VCaP (cell line): ENCODE measurements around the gene NEK5.
"Not testable (repeated sequence)": the region's sequence is repeated elsewhere in the genome, so short reads cannot be mapped to it uniquely, and the experiment has no call there.

Source experiments
- H3K27ac ChIP-seq: fragments of 450-650 bp; 2 replicates; pipeline ENCODE4 v1.5.1; 2017
- TF ChIP-seq, protein P1 (sequence below): fragments of 450-650 bp; conservative IDR thresholded peaks from 2 replicates; pipeline ENCODE4 v1.5.1; 2017; ENCODE audit warnings: mild to moderate bottlenecking, moderate library complexity

Gene NEK5

DNA sequence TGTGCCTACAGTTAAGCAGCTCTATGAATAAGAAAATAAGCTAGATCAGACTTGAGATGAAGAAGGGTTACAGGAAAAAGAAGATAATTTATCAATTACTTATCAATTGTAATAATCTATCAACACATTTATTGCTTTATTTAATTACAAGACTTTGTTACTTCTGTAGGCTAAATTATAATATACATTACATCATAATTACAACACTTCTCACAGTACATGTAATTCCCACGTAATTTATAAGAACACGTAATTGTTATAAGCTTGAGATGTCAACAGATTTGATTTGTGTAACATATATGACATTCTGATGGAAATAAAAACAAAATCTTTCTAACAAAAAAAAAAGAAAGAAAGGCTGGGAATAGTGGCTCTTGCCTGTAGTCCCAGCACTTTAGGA, 36.8 kb downstream of the NEK5 start:
- TF ChIP-seq, protein P1, sequence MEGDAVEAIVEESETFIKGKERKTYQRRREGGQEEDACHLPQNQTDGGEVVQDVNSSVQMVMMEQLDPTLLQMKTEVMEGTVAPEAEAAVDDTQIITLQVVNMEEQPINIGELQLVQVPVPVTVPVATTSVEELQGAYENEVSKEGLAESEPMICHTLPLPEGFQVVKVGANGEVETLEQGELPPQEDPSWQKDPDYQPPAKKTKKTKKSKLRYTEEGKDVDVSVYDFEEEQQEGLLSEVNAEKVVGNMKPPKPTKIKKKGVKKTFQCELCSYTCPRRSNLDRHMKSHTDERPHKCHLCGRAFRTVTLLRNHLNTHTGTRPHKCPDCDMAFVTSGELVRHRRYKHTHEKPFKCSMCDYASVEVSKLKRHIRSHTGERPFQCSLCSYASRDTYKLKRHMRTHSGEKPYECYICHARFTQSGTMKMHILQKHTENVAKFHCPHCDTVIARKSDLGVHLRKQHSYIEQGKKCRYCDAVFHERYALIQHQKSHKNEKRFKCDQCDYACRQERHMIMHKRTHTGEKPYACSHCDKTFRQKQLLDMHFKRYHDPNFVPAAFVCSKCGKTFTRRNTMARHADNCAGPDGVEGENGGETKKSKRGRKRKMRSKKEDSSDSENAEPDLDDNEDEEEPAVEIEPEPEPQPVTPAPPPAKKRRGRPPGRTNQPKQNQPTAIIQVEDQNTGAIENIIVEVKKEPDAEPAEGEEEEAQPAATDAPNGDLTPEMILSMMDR = no peak
- no peak overlapping the region for H3K27ac ChIP-seq

DNA sequence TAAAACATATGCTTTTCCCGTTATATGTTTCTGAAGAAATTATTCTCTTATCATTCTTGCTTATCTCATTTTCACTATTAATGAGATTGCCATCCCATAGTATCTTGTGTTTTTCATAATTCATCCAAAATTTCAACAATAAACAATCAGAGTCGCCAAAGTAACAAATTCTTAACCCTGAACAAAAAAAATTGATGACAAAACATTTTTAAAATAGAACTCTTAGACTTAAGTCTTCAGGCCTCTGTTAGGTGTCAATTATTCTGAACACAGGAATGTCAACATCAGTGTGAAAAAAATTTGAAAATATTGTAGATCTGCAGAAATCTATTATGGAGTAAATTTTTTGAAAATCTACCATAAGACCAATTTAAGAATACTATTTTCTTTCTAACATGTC, 37.4 kb downstream of the NEK5 start:
- H3K27ac ChIP-seq = no peak overlapping the region
- TF ChIP-seq, protein P1 = no peak

DNA sequence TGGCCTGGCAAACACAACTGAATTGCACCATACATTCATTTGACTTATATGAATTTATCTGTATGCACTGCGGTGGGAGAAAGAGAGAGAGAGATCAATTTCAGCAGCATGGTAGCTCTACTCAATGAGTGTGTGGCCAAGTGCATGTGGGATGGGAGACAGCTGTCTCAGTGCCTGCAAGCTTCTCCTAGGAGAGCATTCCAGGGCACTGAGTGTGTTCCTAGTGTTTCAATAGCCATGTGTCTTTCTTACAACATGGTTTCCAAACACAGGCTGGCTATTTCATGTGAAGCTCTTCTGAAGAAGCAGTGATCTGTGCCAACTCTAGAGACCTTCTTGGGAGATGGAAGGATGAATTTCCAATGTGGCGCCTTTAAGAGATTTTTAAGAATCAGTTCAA, 43.5 kb downstream of the NEK5 start:
- TF ChIP-seq, protein P1 = no peak
- H3K27ac ChIP-seq = no peak overlapping the region

DNA sequence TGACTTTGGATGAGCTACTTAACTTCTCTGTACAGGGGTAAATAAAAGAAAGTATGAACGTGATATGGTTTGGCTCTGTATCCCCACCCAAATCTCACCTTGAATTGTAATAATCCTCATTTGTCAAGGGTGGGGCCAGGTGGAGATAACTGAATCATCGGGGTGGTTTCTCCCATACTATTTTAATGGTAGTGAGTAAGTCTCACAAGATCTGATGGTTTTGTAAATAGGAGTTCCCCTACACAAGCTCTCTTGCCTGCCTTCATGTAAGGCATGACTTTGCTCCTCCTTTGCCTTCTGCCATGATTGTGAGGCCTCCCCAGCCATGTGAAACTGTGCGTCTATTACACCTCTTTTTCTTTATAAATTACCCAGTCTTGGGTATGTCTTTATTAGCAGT, 43.9 kb downstream of the NEK5 start:
- not testable (repeated sequence) for H3K27ac ChIP-seq

DNA sequence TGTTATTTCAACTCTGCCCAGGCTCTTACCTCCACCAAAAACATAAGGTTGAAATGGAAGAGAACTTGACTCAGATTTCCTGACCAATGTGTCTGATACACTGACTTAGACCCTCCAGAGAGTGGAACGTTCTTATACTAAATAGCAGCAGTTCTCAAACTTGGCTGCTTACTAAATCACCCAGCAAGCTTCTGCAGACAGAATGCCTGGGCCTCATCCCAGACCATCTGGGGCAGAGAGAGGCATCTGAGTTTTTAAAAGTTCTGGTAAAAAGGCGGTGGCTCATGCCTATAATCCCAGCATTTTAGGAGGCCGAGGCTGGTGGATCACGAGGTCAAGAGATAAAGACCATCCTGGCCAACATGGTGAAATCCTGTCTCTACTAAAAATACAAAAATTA, 46.3 kb downstream of the NEK5 start:
- no peak overlapping the region for H3K27ac ChIP-seq
- TF ChIP-seq, protein P1 = no peak

DNA sequence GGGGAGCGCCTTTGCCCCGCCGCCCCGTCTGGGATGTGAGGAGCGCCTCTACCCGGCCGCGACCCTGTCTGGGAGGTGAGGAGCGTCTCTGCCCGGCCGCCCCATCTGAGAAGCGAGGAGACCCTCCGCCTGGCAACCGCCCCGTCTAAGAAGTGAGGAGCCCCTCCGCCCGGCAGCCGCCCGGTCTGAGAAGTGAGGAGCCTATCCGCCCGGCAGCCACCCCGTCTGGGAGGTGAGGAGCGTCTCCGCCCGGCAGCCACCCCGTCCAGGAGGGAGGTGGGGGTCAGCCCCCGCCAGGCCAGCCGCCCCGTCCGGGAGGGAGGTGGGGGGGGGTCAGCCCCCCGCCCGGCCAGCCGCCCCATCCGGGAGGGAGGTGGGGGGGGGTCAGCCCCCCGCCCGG, 49.0 kb downstream of the NEK5 start:
- not testable (repeated sequence) for H3K27ac ChIP-seq

DNA sequence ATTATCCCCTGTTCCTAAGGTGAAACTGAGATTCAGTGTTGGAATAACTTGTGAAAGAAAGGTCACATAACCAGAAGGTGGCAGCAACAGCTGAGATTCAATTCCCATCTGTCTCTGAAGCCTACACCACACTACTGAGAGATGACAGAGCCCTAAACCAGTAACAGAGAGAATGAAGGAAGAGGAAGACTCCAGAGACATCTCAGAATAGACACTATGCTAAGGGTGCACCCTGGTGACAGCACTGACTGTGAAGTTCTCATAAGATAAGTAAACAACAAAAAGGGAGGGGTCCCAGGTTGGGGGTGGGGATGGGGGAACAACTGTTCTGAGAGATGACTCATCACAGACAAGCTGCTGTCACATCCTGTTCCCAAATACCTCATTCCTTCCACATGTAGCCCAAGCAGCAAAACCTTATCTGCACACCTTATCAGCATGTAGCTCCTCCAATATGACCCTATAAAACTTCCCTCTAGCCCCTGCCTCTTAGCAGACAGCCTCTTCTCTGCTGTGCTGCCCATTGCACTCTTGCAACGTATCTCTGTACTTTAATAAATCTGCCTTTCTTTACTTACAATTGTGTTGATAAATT, 57.8 kb downstream of the NEK5 start:
- no peak overlapping the region for H3K27ac ChIP-seq
- TF ChIP-seq, protein P1 = peak; percentile 24; the same call in 1 of the 2 replicates

DNA sequence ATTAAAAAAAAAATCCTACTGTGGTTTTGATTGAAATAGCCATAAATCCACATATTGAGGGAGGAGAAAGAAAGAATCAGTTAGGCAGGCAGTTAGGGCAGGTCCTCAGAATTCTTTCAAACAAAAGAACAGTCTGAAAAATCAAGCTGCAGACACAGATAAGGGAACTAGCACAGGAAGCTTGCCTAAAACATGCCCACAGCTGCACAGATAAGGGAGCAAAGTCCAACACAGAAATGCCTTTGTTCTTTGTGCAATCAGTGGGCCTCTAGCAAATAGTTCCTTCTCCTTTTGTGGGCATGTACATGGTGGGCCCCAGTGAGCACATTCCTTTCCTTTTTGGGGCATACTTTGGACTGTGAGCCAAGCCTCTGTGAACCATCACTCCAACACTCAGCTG, 61.6 kb downstream of the NEK5 start:
- H3K27ac ChIP-seq = no peak overlapping the region
- TF ChIP-seq, protein P1 = no peak

DNA sequence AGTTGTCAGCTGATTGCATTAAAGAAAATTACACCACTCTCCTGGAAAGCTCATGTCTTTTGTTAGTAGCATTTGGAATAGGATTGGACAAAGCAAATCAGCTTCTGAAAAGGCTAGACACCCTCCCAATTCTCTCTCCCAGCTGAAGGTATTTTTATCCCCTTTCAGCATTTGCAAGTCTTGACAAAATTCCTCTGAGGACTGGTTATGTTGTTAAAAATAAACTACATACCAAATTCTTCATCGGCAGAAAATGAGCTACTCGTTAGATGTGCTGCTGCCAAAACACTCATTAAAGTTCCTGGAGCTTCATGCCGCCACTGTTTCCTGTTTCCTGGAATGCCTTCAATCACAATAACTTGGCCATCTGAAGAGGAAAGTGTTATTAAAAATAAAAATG, 67.3 kb downstream of the NEK5 start:
- peak overlapping the region; percentile 37 for H3K27ac ChIP-seq
- TF ChIP-seq, protein P1 = no peak

DNA sequence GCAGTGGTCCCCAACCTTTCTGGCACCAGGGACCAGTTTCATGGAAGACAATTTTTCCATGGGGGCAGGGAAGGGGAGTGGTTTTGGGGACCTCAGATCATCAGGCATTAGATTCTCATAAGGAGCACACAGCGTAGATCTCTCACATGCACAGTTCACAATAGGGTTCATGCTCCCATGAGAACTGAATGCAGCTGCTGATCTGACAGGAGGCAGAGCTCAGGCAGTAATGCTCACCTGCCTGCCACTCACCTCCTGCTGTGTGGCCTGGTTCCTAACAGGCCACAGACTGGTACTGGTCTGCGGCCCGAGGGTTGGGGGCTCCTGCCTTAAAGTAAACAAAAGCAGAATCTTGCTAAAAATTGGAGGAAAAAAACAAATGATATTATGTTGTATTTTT, 67.8 kb downstream of the NEK5 start:
- H3K27ac ChIP-seq = peak overlapping the region; percentile 37
